H9 (cell line): ENCODE data around the gene AMPD2. TPM values are rescaled to one million over a fixed set of nuclear protein-coding genes. Genes with fewer than 3 reads are reported as not detected.

Source experiments
- DNase-seq: peaks from one replicate; pipeline ENCODE4 v3.0.0-alpha.2; 2017
- H2AFZ ChIP-seq: one replicate; pipeline ENCODE4 v1.6.1; 2013; ENCODE audit warnings: mild to moderate bottlenecking, low read length, control low read depth, moderate library complexity
- H2AK5ac ChIP-seq: 2 replicates; pipeline ENCODE4 v1.6.1; 2013; ENCODE audit warnings: low read length, control low read depth, mixed read lengths; ENCODE audit not compliant: insufficient read length
- H2BK120ac ChIP-seq: one replicate; pipeline ENCODE4 v1.6.1; 2013; ENCODE audit warnings: low read depth, mild to moderate bottlenecking, low read length, control low read depth, inconsistent platforms; ENCODE audit not compliant: poor library complexity, severe bottlenecking
- H2BK12ac ChIP-seq: 2 replicates; pipeline ENCODE4 v1.6.1; 2013; ENCODE audit warnings: low read length, control low read depth, mixed read lengths, low read depth; ENCODE audit not compliant: insufficient read length
- H2BK15ac ChIP-seq: 2 replicates; pipeline ENCODE4 v1.6.1; 2013; ENCODE audit warnings: low read depth, low read length, control low read depth
- H2BK20ac ChIP-seq: one replicate; pipeline ENCODE4 v1.6.1; 2013; ENCODE audit warnings: low read depth, mild to moderate bottlenecking, low read length, control low read depth, inconsistent platforms; ENCODE audit not compliant: poor library complexity, severe bottlenecking
- H2BK5ac ChIP-seq: 2 replicates; pipeline ENCODE4 v1.6.1; 2013; ENCODE audit warnings: low read length, control low read depth, mixed read lengths; ENCODE audit not compliant: insufficient read length
- H3K14ac ChIP-seq: 2 replicates; pipeline ENCODE4 v1.6.1; 2013; ENCODE audit warnings: low read length, control low read depth; ENCODE audit not compliant: insufficient read depth
- H3K18ac ChIP-seq: 2 replicates; pipeline ENCODE4 v1.6.1; 2013; ENCODE audit warnings: low read depth, mild to moderate bottlenecking, mixed read lengths, low read length, control low read depth; ENCODE audit not compliant: insufficient read length
- H3K23ac ChIP-seq: 2 replicates; pipeline ENCODE4 v1.6.1; 2013; ENCODE audit warnings: low read length, control low read depth, mixed read lengths, low read depth; ENCODE audit not compliant: insufficient read length
- H3K23me2 ChIP-seq: 2 replicates; pipeline ENCODE4 v1.6.1; 2013; ENCODE audit warnings: low read depth, mild to moderate bottlenecking, mixed read lengths, low read length, control low read depth; ENCODE audit not compliant: insufficient read length, poor library complexity, severe bottlenecking
- H3K27ac ChIP-seq: 2 replicates; pipeline ENCODE4 v1.5.1; 2013; ENCODE audit warnings: low read length, control low read depth, mixed read lengths, low read depth; ENCODE audit not compliant: insufficient read length
- H3K27me3 ChIP-seq: 2 replicates; pipeline ENCODE4 v1.6.1; 2013; ENCODE audit warnings: low read length, control low read depth, inconsistent platforms; ENCODE audit not compliant: insufficient read depth
- H3K4ac ChIP-seq: 2 replicates; pipeline ENCODE4 v1.6.1; 2013; ENCODE audit warnings: low read depth, mild to moderate bottlenecking, control low read depth, inconsistent platforms, low read length, moderate library complexity
- H3K4me1 ChIP-seq: 2 replicates; pipeline ENCODE4 v1.6.1; 2013; ENCODE audit warnings: low read length, control low read depth, inconsistent platforms; ENCODE audit not compliant: insufficient read depth
- H3K4me2 ChIP-seq: 2 replicates; pipeline ENCODE4 v1.6.1; 2013; ENCODE audit warnings: low read length, control low read depth, mixed read lengths; ENCODE audit not compliant: insufficient read length, insufficient read depth
- H3K56ac ChIP-seq: 2 replicates; pipeline ENCODE4 v1.6.1; 2013; ENCODE audit warnings: low read depth, mild to moderate bottlenecking, mixed read lengths, low read length, control low read depth; ENCODE audit not compliant: insufficient read length
- H3K79me1 ChIP-seq: 2 replicates; pipeline ENCODE4 v1.6.1; 2013; ENCODE audit warnings: low read depth, mild to moderate bottlenecking, moderate library complexity, low read length, control low read depth, inconsistent platforms; ENCODE audit not compliant: insufficient read depth, poor library complexity, severe bottlenecking
- H3K79me2 ChIP-seq: 2 replicates; pipeline ENCODE4 v1.6.1; 2013; ENCODE audit warnings: low read length, control low read depth, inconsistent platforms; ENCODE audit not compliant: insufficient read depth
- H3K9ac ChIP-seq: 2 replicates; pipeline ENCODE4 v1.6.1; 2013; ENCODE audit warnings: low read length, control low read depth, mixed read lengths; ENCODE audit not compliant: insufficient read length; ENCODE audit errors: extremely low read depth
- H3K9me3 ChIP-seq: one replicate; pipeline ENCODE4 v1.6.1; 2013; ENCODE audit warnings: low read depth, low read length, inconsistent platforms; ENCODE audit not compliant: control insufficient read depth
- H3T11ph ChIP-seq: one replicate; pipeline ENCODE4 v1.6.1; 2013; ENCODE audit warnings: mild to moderate bottlenecking, low read length, control low read depth, inconsistent platforms
- H4K20me1 ChIP-seq: one replicate; pipeline ENCODE4 v1.6.1; 2013; ENCODE audit not compliant: control insufficient read depth, insufficient read length, insufficient read depth
- H4K5ac ChIP-seq: 2 replicates; pipeline ENCODE4 v1.6.1; 2013; ENCODE audit warnings: low read depth, mild to moderate bottlenecking, mixed read lengths, low read length, control low read depth; ENCODE audit not compliant: insufficient read length
- H4K8ac ChIP-seq: replicated peaks from 2 replicates; pipeline ENCODE4 v1.6.1; 2013; ENCODE audit warnings: low read length, control low read depth, mixed read lengths, low read depth; ENCODE audit not compliant: insufficient read length
- H4K91ac ChIP-seq: 2 replicates; pipeline ENCODE4 v1.6.1; 2013; ENCODE audit warnings: low read depth, mild to moderate bottlenecking, moderate library complexity, mixed read lengths, low read length, control low read depth; ENCODE audit not compliant: insufficient read length
- H3K27ac Mint-ChIP-seq, 3 experiments: 2 replicates in 2 of 3; 3 replicates in 1 of 3; pipeline ENCODE4 v1.8.0; 2020 to 2021; ENCODE audit warnings: mixed read lengths in 3 of 3, mild to moderate bottlenecking in 1 of 3, moderate library complexity in 1 of 3
- H3K27me3 Mint-ChIP-seq: 2 replicates; pipeline ENCODE4 v1.8.0; 2021; ENCODE audit warnings: low read depth, mild to moderate bottlenecking, moderate library complexity, mixed read lengths
- H3K36me3 Mint-ChIP-seq, 3 experiments: 2 replicates in 2 of 3; 3 replicates in 1 of 3; pipeline ENCODE4 v1.8.0; 2020 to 2021; ENCODE audit warnings: low read depth in 3 of 3, mixed read lengths in 3 of 3; ENCODE audit not compliant: insufficient read depth in 1 of 3
- H3K4me1 Mint-ChIP-seq, 2 experiments: 2 replicates each; pipeline ENCODE4 v1.8.0; 2020; ENCODE audit warnings: mixed read lengths in 2 of 2
- H3K4me3 Mint-ChIP-seq, 2 experiments: 2 replicates in 1 of 2; 3 replicates in 1 of 2; pipeline ENCODE4 v1.8.0; 2020 to 2021; ENCODE audit warnings: mild to moderate bottlenecking in 2 of 2, mixed read lengths in 2 of 2, moderate library complexity in 1 of 2
- H3K9me3 Mint-ChIP-seq, 2 experiments: 2 replicates in 1 of 2; 3 replicates in 1 of 2; pipeline ENCODE4 v1.8.0; 2020; ENCODE audit warnings: mild to moderate bottlenecking in 2 of 2, mixed read lengths in 2 of 2, moderate library complexity in 1 of 2
- CTCF ChIP-seq: fragments of 200-600 bp; sonication (generic); conservative IDR thresholded peaks from 3 replicates; pipeline ENCODE4 v1.8.0; 2021; ENCODE audit warnings: antibody characterized with exemption, mild to moderate bottlenecking
- WGBS: extraction: QIAGEN DNeasy Blood & Tissue Kit; methylation state at CpG from one replicate; pipeline ENCODE4 v1.1.7; 2013; ENCODE audit warnings: missing lambda C conversion rate, low lambda C conversion rate, mixed read lengths; ENCODE audit not compliant: insufficient read length; ENCODE audit errors: extremely low coverage; 5-methylcytosine and 5-hydroxymethylcytosine counted together
- total RNA-seq: library from RNA; stranded (reverse); gene quantifications from 2 replicates; pipeline ENCODE4 v1.2.1, GENCODE V29; 2021

Gene AMPD2
- total RNA-seq, 1 experiment from 2014 or later: 65.1 TPM

GRCh38 chr1:109664671-109665070 lies 45.0 kb downstream of the AMPD2 start:
- peaks cover 0 to 2% of the 10 kb centered on the region in 2 experiments; a peak in 1 of 5 replicates for H3K9me3 Mint-ChIP-seq
- H3K79me1 ChIP-seq: no peaks in the 10 kb centered on the region
- H3K9ac ChIP-seq: no peak overlapping the region
- no peak overlapping the region for H3K4me3 Mint-ChIP-seq
- H2BK12ac ChIP-seq: no peak overlapping the region
- H2BK15ac ChIP-seq: no peak overlapping the region
- peaks cover 8 to 11% of the 10 kb centered on the region in 2 experiments; a peak in 3 of 4 replicates for H3K4me1 Mint-ChIP-seq
- no peak overlapping the region for H3K23ac ChIP-seq
- no peak overlapping the region for H2BK120ac ChIP-seq
- H2AK5ac ChIP-seq: no peak overlapping the region
- H4K5ac ChIP-seq: no peak overlapping the region
- H2BK5ac ChIP-seq: no peak overlapping the region
- no peak overlapping the region for H3K56ac ChIP-seq
- H3K27ac ChIP-seq: no peak overlapping the region
- no peak overlapping the region for H2BK20ac ChIP-seq
- no peak overlapping the region for H3T11ph ChIP-seq
- H3K9me3 ChIP-seq: no peaks in the 10 kb centered on the region
- DNase-seq: no peak
- no peak overlapping the region for H3K27ac Mint-ChIP-seq
- H3K27me3 Mint-ChIP-seq: peaks cover 3% of the 10 kb centered on the region
- WGBS: no CpG with 5 or more reads among the region's 1 CpG
- H3K36me3 Mint-ChIP-seq: peaks cover 0 to 5% (median 0%) of the 10 kb centered on the region in 3 experiments; a peak in 1 of 7 replicates
- TF ChIP-seq CTCF: no peak
- no peak overlapping the region for H4K8ac ChIP-seq
- H3K4me2 ChIP-seq: no peak overlapping the region
- no peaks in the 10 kb centered on the region for H3K27me3 ChIP-seq
- H3K23me2 ChIP-seq: peaks cover 3% of the 10 kb centered on the region
- no peak overlapping the region for H3K4ac ChIP-seq
- no peak overlapping the region for H3K18ac ChIP-seq
- no peaks in the 10 kb centered on the region for H3K4me1 ChIP-seq
- no peak overlapping the region for H3K14ac ChIP-seq
- H4K20me1 ChIP-seq: no peaks in the 10 kb centered on the region
- H2AFZ ChIP-seq: no peak overlapping the region
- H4K91ac ChIP-seq: no peak overlapping the region
- H3K79me2 ChIP-seq: no peaks in the 10 kb centered on the region
